CD4-positive, alpha-beta memory T cell (primary cell): ENCODE results near the gene RFXANK. TPM values are rescaled to one million over a fixed set of nuclear protein-coding genes. Genes with fewer than 3 reads are reported as not detected.

Source experiments
- CTCF ChIA-PET: fragments of 350-600 bp; sonication (Branson Sonifier 250); formaldehyde crosslinking; loops from one replicate; lab custom pipeline; 2021; ENCODE audit warnings: inconsistent platforms; ENCODE audit not compliant: partially characterized antibody; lab: Charles Lee
- POLR2A ChIA-PET: fragments of 350-600 bp; sonication (Branson Sonifier 250); formaldehyde crosslinking; loops from one replicate; lab custom pipeline; 2021; ENCODE audit not compliant: partially characterized antibody; lab: Charles Lee
- DNase-seq, 5 donors: peaks; one replicate each; pipeline versions ENCODE4 v3.0.0 to v3.0.0-alpha.2; 2020 to 2022; ENCODE audit warnings: mixed read lengths in 1 of 5
- H3K27ac ChIP-seq: one replicate; pipeline ENCODE4 v1.7.0; 2013; ENCODE audit warnings: low read depth, low read length
- H3K27me3 ChIP-seq: 2 replicates; pipeline ENCODE4 v1.7.0; 2013; ENCODE audit warnings: mild to moderate bottlenecking, low read length, moderate library complexity; ENCODE audit not compliant: insufficient read depth
- H3K36me3 ChIP-seq: 2 replicates; pipeline ENCODE4 v1.7.0; 2013; ENCODE audit warnings: mild to moderate bottlenecking, low read length, moderate library complexity; ENCODE audit not compliant: insufficient read depth
- H3K4me1 ChIP-seq: 2 replicates; pipeline ENCODE4 v1.7.0; 2013; ENCODE audit warnings: mild to moderate bottlenecking, low read length, moderate library complexity; ENCODE audit not compliant: insufficient read depth
- H3K4me3 ChIP-seq, 2 donors: one replicate each; pipeline ENCODE4 v1.7.0; 2013; ENCODE audit warnings: low read length in 2 of 2, mild to moderate bottlenecking in 1 of 2
- H3K9me3 ChIP-seq, 2 donors: one replicate each; pipeline ENCODE4 v1.7.0; 2013; ENCODE audit warnings: low read length in 2 of 2, control low read depth in 1 of 2; ENCODE audit not compliant: control insufficient read depth in 1 of 2
- H3K27ac Mint-ChIP-seq, 7 donors: one replicate each; pipeline ENCODE4 v1.8.0; 2020 to 2021; ENCODE audit warnings: mixed read lengths in 7 of 7, mild to moderate bottlenecking in 6 of 7, inconsistent platforms in 3 of 7, moderate library complexity in 3 of 7
- H3K27me3 Mint-ChIP-seq, 2 donors: one replicate each; pipeline ENCODE4 v1.8.0; 2020 to 2021; ENCODE audit warnings: mixed read lengths in 2 of 2
- H3K36me3 Mint-ChIP-seq, 2 donors: one replicate each; pipeline ENCODE4 v1.8.0; 2020 to 2021; ENCODE audit warnings: mixed read lengths in 2 of 2, inconsistent platforms in 1 of 2, mild to moderate bottlenecking in 1 of 2
- H3K4me1 Mint-ChIP-seq, 4 donors: one replicate each; pipeline ENCODE4 v1.8.0; 2020 to 2021; ENCODE audit warnings: mixed read lengths in 4 of 4, mild to moderate bottlenecking in 1 of 4
- H3K4me3 Mint-ChIP-seq, 8 donors: one replicate each; pipeline ENCODE4 v1.8.0; 2020 to 2021; ENCODE audit warnings: mixed read lengths in 8 of 8, mild to moderate bottlenecking in 7 of 8, moderate library complexity in 6 of 8, inconsistent platforms in 3 of 8
- H3K9me3 Mint-ChIP-seq, 8 donors: one replicate each; pipeline ENCODE4 v1.8.0; 2020 to 2021; ENCODE audit warnings: mixed read lengths in 8 of 8, mild to moderate bottlenecking in 5 of 8, inconsistent platforms in 3 of 8, moderate library complexity in 1 of 8
- intact Hi-C: fragments of 100-400 bp; cut with micrococcal nuclease; formaldehyde crosslinking; loops from one replicate; pipeline ENCODE4 v1.15.1; 2023
- polyA plus RNA-seq, 2 donors: library from polyadenylated mRNA; unstranded; fragments of 300-500 nt; fragmentation: Illumina TruSeq; gene quantifications; one replicate each; pipeline ENCODE4 v1.2.3, GENCODE V29; 2021
- total RNA-seq, 2 experiments: library from RNA; stranded (reverse); gene quantifications; one replicate each; pipeline ENCODE4 v1.2.3, GENCODE V29; 2021

The RFXANK gene
- total and polyA plus RNA-seq, 4 experiments from 2014 or later, result 67.6 to 81.4 (median 73.4) TPM

GRCh38 chr19:19201697-19202630 lies 9.9 kb downstream of the RFXANK start:
- H3K36me3 ChIP-seq, result peaks cover 12% of the 10 kb centered on the region
- H3K27me3 Mint-ChIP-seq, result no peaks in the 10 kb centered on the region
- intact Hi-C loops, result no loop called here
- H3K4me1 ChIP-seq, result peaks cover 21% of the 10 kb centered on the region
- H3K27ac ChIP-seq, result peak overlapping the region; percentile 73
- peak overlapping the region; percentile 91 to 97 (median 94) for H3K4me3 Mint-ChIP-seq
- H3K36me3 Mint-ChIP-seq, result peaks cover 5 to 16% of the 10 kb centered on the region in 2 donors
- no peaks in the 10 kb centered on the region for H3K27me3 ChIP-seq
- CTCF ChIA-PET, result interaction anchor here (0.6 to 1.6 kb wide), 3 partner anchors 9 to 289 kb away, joined by 3 to 6 read pairs (median 3); no protein-coding TSS in a partner anchor
- H3K9me3 ChIP-seq, result no peaks in the 10 kb centered on the region
- POLR2A ChIA-PET, result interaction anchor here (0.6 to 5.1 kb wide), 3 partner anchors 9 to 282 kb away, joined by 3 to 84 read pairs (median 4); partner anchors contain the start of genes BORCS8, COPE, DDX49 and RFXANK
- H3K27ac Mint-ChIP-seq, result peak overlapping the region; percentile 29 to 96 (median 94)
- peak overlapping the region; percentile 69 to 93 for H3K4me3 ChIP-seq
- peaks cover 9 to 35% (median 26%) of the 10 kb centered on the region in 4 donors for H3K4me1 Mint-ChIP-seq
- peaks cover 0 to 2% (median 0%) of the 10 kb centered on the region in 8 donors for H3K9me3 Mint-ChIP-seq
- DNase-seq, result no peak

- H3K27ac ChIP-seq, result peak overlapping the region; percentile 73
- H3K36me3 ChIP-seq, result peaks cover 10% of the 10 kb centered on the region
- Mint-ChIP-seq H3K9me3 (peaks cover 0 to 4% (median 0%) of the 10 kb centered on the region in 8 donors), H3K4me1 (peaks cover 16 to 42% (median 32%) of the 10 kb centered on the region in 4 donors), H3K27ac (peak overlapping the region; percentile 90 to 96 (median 94)), H3K27me3 (peaks cover 0 to 2% of the 10 kb centered on the region in 2 donors), H3K36me3 (peaks cover 5 to 16% of the 10 kb centered on the region in 2 donors), H3K4me3 (peak overlapping the region; percentile 91 to 97 (median 94))
- no peaks in the 10 kb centered on the region for H3K27me3 ChIP-seq
- H3K4me3 ChIP-seq, result peak overlapping the region; percentile 69 to 93
- H3K4me1 ChIP-seq, result peaks cover 28% of the 10 kb centered on the region
- DNase-seq, result no peak
- ChIA-PET CTCF (interaction anchor here (0.6 to 1.6 kb wide), 4 partner anchors 10 to 227 kb away, joined by 3 to 6 read pairs (median 3); no protein-coding TSS in a partner anchor), POLR2A (interaction anchor here (0.6 to 5.1 kb wide), 7 partner anchors 10 to 288 kb away, joined by 3 to 84 read pairs (median 4); partner anchors contain the start of genes BORCS8, COPE, DDX49 and GATAD2A)
- no peaks in the 10 kb centered on the region for H3K9me3 ChIP-seq
- intact Hi-C loops, result loop anchor here (1.0 kb wide), 2 partner anchors 10 to 118 kb away; partner anchors contain the start of genes BORCS8, MAU2, RFXANK and SUGP1
These were observed 10.6 kb downstream of the RFXANK start for GRCh38 chr19:19202707-19203011.

GRCh38 chr19:19203012-19203856 lies 11.2 kb downstream of the RFXANK start, which contains the start of gene NR2C2AP:
NR2C2AP (minus strand) TSS chr19:19203414; CDS start chr19:19203060, 354 bp downstream.
- ChIA-PET CTCF (interaction anchor here (0.6 to 1.8 kb wide), 6 partner anchors 10 to 227 kb away, joined by 3 to 6 read pairs (median 3); no protein-coding TSS in a partner anchor), POLR2A (interaction anchor here (0.8 to 5.1 kb wide), 6 partner anchors 10 to 287 kb away, joined by 3 to 84 read pairs (median 4); partner anchors contain the start of genes BORCS8, COPE, DDX49 and GATAD2A)
- Mint-ChIP-seq H3K4me3 (peak within 1 kb of the TSS; percentile 91 to 97 (median 94)), H3K36me3 (peaks cover 2 to 12% of the 10 kb centered on the region in 2 donors), H3K4me1 (peaks cover 19 to 43% (median 35%) of the 10 kb centered on the region in 4 donors), H3K27ac (peak within 1 kb of the TSS; percentile 90 to 96 (median 94)), H3K9me3 (peaks cover 0 to 4% (median 0%) of the 10 kb centered on the region in 8 donors), H3K27me3 (peaks cover 0 to 4% of the 10 kb centered on the region in 2 donors)
- no peaks in the 10 kb centered on the region for H3K27me3 ChIP-seq
- peaks cover 6% of the 10 kb centered on the region for H3K36me3 ChIP-seq
- intact Hi-C loops, result loop anchor here (1.0 kb wide), 2 partner anchors 11 to 117 kb away; partner anchors contain the start of genes BORCS8, MAU2, RFXANK and SUGP1
- H3K4me1 ChIP-seq, result peaks cover 33% of the 10 kb centered on the region
- peak within 1 kb of the TSS; percentile 69 to 93 for H3K4me3 ChIP-seq
- peak within 1 kb of the TSS; percentile 73 for H3K27ac ChIP-seq
- DNase-seq, result peak; percentile 89 to 91 (median 90)
- H3K9me3 ChIP-seq, result no peaks in the 10 kb centered on the region

GRCh38 chr19:19204181-19204580 lies 12.1 kb downstream of the RFXANK start:
- no peaks in the 10 kb centered on the region for H3K36me3 ChIP-seq
- no peak overlapping the region for H3K27ac ChIP-seq
- H3K4me3 ChIP-seq, result no peak overlapping the region
- Mint-ChIP-seq H3K36me3 (peaks cover 0 to 8% of the 10 kb centered on the region in 2 donors), H3K9me3 (peaks cover 0 to 4% (median 0%) of the 10 kb centered on the region in 8 donors), H3K4me1 (peaks cover 19 to 42% (median 35%) of the 10 kb centered on the region in 4 donors), H3K27me3 (peaks cover 0 to 4% of the 10 kb centered on the region in 2 donors), H3K4me3 (peak overlapping the region in 7 of 8 donors; percentile 56 to 94 (median 91)), H3K27ac (peak overlapping the region in 2 of 7 donors; percentile 12 to 90)
- intact Hi-C loops, result no loop called here
- no peaks in the 10 kb centered on the region for H3K9me3 ChIP-seq
- CTCF ChIA-PET, result interaction anchor here (0.6 to 1.8 kb wide), 2 partner anchors 18 to 89 kb away, joined by 3 to 6 read pairs; no protein-coding TSS in a partner anchor
- peaks cover 33% of the 10 kb centered on the region for H3K4me1 ChIP-seq
- POLR2A ChIA-PET, result interaction anchor here (5.1 kb wide), 1 partner anchor 11 kb away, joined by 84 read pairs; the partner anchor contains the start of genes BORCS8 and RFXANK
- no peaks in the 10 kb centered on the region for H3K27me3 ChIP-seq
- no peak for DNase-seq

GRCh38 chr19:19205416-19206410 lies 13.7 kb downstream of the RFXANK start:
- Histone ChIP-seq H3K9me3 (no peaks in the 10 kb centered on the region), H3K27ac (no peak overlapping the region), H3K36me3 (no peaks in the 10 kb centered on the region), H3K27me3 (no peaks in the 10 kb centered on the region), H3K4me3 (no peak overlapping the region), H3K4me1 (peaks cover 33% of the 10 kb centered on the region)
- CTCF ChIA-PET, result interaction anchor here (1.4 kb wide), 1 partner anchor 20 kb away, joined by 4 read pairs; no protein-coding TSS in a partner anchor
- peaks cover 0 to 4% of the 10 kb centered on the region in 2 donors for H3K36me3 Mint-ChIP-seq
- peaks cover 19 to 42% (median 35%) of the 10 kb centered on the region in 4 donors for H3K4me1 Mint-ChIP-seq
- POLR2A ChIA-PET, result interaction anchor here (2.9 to 5.1 kb wide), 2 partner anchors 13 to 14 kb away, joined by 10 to 84 read pairs; partner anchors contain the start of genes BORCS8 and RFXANK
- intact Hi-C loops, result no loop called here
- peak overlapping the region in 1 of 8 donors; percentile 59 for H3K4me3 Mint-ChIP-seq
- peaks cover 3 to 7% of the 10 kb centered on the region in 2 donors for H3K27me3 Mint-ChIP-seq
- H3K27ac Mint-ChIP-seq, result peak overlapping the region in 2 of 7 donors; percentile 19 to 48
- no peak for DNase-seq
- H3K9me3 Mint-ChIP-seq, result peaks cover 0 to 4% (median 0%) of the 10 kb centered on the region in 8 donors
